Liver (tissue), 3 donors: Measurements from ENCODE around the gene BEGAIN.

ENCODE experiments used
- EGR1 ChIP-seq, 2 donors: IDR thresholded peaks; 2 replicates each; pipeline ENCODE4 v1.6.1; 2016 to 2018; ENCODE audit warnings: antibody characterized with exemption in 2 of 2, low read depth in 2 of 2
- HNF4A ChIP-seq, 2 donors: conservative IDR thresholded peaks; 2 replicates each; pipeline ENCODE4 v1.6.1; 2016; ENCODE audit warnings: antibody characterized with exemption in 2 of 2, mild to moderate bottlenecking in 2 of 2
- JUND ChIP-seq, 2 donors: IDR thresholded peaks; 2 replicates each; pipeline ENCODE4 v1.6.1; 2016; ENCODE audit warnings: antibody characterized with exemption in 2 of 2
- RAD21 ChIP-seq, 2 donors: IDR thresholded peaks; 2 replicates each; pipeline ENCODE4 v1.6.1; 2016; ENCODE audit warnings: antibody characterized with exemption in 2 of 2, mild to moderate bottlenecking in 2 of 2
- TF ChIP-seq, protein P1 (sequence below): IDR thresholded peaks from 2 replicates; pipeline ENCODE4 v1.6.1; 2016; ENCODE audit warnings: antibody characterized with exemption
- TF ChIP-seq, protein P2 (sequence below): fragments of 150-350 bp; IDR thresholded peaks from 2 replicates; pipeline ENCODE4 v1.5.1; 2017; ENCODE audit warnings: improper control_type of control experiment, low read depth, low read length; ENCODE audit not compliant: missing input control
- TF ChIP-seq, protein P3 (sequence below): IDR thresholded peaks from 2 replicates; pipeline ENCODE4 v1.6.1; 2016; ENCODE audit warnings: antibody characterized with exemption
- TF ChIP-seq, protein P4 (sequence below): IDR thresholded peaks from 2 replicates; pipeline ENCODE4 v1.6.1; 2016; ENCODE audit warnings: antibody characterized with exemption, mild to moderate bottlenecking
- donor health status: healthy.
- donor health status: healthy.

DNA sequence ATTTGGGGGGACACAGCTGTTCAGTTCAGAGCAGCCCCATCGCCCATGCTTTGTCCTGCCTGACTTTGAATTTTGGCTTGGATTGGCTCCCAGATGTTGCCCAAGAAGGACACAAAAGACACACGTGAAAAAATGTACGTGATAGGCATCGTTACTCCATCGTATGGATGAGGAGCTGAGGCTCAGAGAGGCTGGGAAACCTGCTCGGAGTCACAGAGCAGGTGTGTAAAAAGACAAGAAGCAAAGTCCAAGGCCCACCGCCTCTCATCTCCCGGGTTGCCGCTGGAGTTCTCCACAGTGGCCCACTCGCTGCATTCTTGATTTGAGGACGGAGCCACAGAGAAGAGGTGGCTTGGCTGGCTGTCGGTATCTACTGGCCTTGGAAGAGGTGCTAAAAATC, 41.0 kb upstream of the BEGAIN start:
- TF ChIP-seq, protein P1, sequence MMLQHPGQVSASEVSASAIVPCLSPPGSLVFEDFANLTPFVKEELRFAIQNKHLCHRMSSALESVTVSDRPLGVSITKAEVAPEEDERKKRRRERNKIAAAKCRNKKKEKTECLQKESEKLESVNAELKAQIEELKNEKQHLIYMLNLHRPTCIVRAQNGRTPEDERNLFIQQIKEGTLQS: no peak
- TF ChIP-seq, protein P2, sequence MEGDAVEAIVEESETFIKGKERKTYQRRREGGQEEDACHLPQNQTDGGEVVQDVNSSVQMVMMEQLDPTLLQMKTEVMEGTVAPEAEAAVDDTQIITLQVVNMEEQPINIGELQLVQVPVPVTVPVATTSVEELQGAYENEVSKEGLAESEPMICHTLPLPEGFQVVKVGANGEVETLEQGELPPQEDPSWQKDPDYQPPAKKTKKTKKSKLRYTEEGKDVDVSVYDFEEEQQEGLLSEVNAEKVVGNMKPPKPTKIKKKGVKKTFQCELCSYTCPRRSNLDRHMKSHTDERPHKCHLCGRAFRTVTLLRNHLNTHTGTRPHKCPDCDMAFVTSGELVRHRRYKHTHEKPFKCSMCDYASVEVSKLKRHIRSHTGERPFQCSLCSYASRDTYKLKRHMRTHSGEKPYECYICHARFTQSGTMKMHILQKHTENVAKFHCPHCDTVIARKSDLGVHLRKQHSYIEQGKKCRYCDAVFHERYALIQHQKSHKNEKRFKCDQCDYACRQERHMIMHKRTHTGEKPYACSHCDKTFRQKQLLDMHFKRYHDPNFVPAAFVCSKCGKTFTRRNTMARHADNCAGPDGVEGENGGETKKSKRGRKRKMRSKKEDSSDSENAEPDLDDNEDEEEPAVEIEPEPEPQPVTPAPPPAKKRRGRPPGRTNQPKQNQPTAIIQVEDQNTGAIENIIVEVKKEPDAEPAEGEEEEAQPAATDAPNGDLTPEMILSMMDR: no peak
- TF ChIP-seq HNF4A (conservative IDR thresholded peaks at IDR 0.05) (no peak), JUND (IDR thresholded peaks at IDR 0.05) (no peak), RAD21 (IDR thresholded peaks at IDR 0.05) (no peak), EGR1 (IDR thresholded peaks at IDR 0.05; ENCODE audit: low read depth in 2 of 2) (no peak)
- TF ChIP-seq, protein P3, sequence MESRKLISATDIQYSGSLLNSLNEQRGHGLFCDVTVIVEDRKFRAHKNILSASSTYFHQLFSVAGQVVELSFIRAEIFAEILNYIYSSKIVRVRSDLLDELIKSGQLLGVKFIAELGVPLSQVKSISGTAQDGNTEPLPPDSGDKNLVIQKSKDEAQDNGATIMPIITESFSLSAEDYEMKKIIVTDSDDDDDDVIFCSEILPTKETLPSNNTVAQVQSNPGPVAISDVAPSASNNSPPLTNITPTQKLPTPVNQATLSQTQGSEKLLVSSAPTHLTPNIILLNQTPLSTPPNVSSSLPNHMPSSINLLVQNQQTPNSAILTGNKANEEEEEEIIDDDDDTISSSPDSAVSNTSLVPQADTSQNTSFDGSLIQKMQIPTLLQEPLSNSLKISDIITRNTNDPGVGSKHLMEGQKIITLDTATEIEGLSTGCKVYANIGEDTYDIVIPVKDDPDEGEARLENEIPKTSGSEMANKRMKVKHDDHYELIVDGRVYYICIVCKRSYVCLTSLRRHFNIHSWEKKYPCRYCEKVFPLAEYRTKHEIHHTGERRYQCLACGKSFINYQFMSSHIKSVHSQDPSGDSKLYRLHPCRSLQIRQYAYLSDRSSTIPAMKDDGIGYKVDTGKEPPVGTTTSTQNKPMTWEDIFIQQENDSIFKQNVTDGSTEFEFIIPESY: no peak
- TF ChIP-seq, protein P4, sequence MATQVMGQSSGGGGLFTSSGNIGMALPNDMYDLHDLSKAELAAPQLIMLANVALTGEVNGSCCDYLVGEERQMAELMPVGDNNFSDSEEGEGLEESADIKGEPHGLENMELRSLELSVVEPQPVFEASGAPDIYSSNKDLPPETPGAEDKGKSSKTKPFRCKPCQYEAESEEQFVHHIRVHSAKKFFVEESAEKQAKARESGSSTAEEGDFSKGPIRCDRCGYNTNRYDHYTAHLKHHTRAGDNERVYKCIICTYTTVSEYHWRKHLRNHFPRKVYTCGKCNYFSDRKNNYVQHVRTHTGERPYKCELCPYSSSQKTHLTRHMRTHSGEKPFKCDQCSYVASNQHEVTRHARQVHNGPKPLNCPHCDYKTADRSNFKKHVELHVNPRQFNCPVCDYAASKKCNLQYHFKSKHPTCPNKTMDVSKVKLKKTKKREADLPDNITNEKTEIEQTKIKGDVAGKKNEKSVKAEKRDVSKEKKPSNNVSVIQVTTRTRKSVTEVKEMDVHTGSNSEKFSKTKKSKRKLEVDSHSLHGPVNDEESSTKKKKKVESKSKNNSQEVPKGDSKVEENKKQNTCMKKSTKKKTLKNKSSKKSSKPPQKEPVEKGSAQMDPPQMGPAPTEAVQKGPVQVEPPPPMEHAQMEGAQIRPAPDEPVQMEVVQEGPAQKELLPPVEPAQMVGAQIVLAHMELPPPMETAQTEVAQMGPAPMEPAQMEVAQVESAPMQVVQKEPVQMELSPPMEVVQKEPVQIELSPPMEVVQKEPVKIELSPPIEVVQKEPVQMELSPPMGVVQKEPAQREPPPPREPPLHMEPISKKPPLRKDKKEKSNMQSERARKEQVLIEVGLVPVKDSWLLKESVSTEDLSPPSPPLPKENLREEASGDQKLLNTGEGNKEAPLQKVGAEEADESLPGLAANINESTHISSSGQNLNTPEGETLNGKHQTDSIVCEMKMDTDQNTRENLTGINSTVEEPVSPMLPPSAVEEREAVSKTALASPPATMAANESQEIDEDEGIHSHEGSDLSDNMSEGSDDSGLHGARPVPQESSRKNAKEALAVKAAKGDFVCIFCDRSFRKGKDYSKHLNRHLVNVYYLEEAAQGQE: no peak
